HEK293T (cell line): ENCODE results near the gene CDC123.

ENCODE experiments used
- ELF4 ChIP-seq: fragments of 450-650 bp; IDR thresholded peaks from 2 replicates; pipeline ENCODE4 v1.6.1; 2017; ENCODE audit warnings: antibody characterized with exemption
- FOXK2 ChIP-seq: fragments of 450-650 bp; IDR thresholded peaks from 2 replicates; pipeline ENCODE4 v1.6.1; 2016; ENCODE audit warnings: mild to moderate bottlenecking
- HDGF ChIP-seq: fragments of 450-650 bp; IDR thresholded peaks from 2 replicates; pipeline ENCODE4 v1.6.1; 2017; ENCODE audit warnings: antibody characterized with exemption, borderline replicate concordance
- L3MBTL2 ChIP-seq: fragments of 450-650 bp; conservative IDR thresholded peaks from 2 replicates; pipeline ENCODE4 v1.6.1; 2016; ENCODE audit warnings: mild to moderate bottlenecking
- LEF1 ChIP-seq: fragments of 450-650 bp; IDR thresholded peaks from 2 replicates; pipeline ENCODE4 v1.6.1; 2017; ENCODE audit warnings: mild to moderate bottlenecking, borderline replicate concordance
- PKNOX1 ChIP-seq: fragments of 450-650 bp; IDR thresholded peaks from 2 replicates; pipeline ENCODE4 v1.6.1; 2016
- SP1 ChIP-seq: fragments of 450-650 bp; IDR thresholded peaks from 2 replicates; pipeline ENCODE4 v1.6.1; 2017

GRCh38 chr10:12264204-12264940 is 68.4 kb downstream of the CDC123 start:
- peak; percentile 66 for TF ChIP-seq L3MBTL2
- TF ChIP-seq ELF4: no peak
- no peak for TF ChIP-seq HDGF
- no peak for TF ChIP-seq FOXK2
- TF ChIP-seq SP1: no peak
- no peak for TF ChIP-seq LEF1
- no peak for TF ChIP-seq PKNOX1
